ENCODE data around the gene C1orf141.

DNA sequence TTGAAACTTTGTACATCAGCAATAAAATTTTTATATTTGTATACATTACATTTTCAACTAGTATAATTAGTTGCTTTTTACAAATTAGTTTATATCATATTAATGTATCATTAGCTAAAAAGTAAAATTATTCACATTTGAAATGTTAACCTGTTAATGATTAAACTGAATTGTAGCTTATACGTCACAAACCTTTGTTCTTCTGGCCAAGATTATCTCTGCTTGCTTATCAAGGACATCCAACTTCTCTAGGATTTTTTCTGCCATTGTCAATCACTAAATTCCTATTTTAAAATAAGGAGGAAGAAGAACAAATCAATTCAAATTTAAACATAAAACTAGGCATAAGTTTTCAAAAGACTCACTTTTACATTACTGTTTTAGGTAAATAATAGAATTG, 7.8 kb downstream of the C1orf141 start:
- no peak for TF ChIP-seq POLR2A (IDR thresholded peaks at IDR 0.05; ENCODE audit: low read depth, low read length)
- no peak for TF ChIP-seq TAF1 (IDR thresholded peaks at IDR 0.05; ENCODE audit: low read depth, low read length)

Data from GM12891 (cell line).